Ovary (tissue), 9 donors: ENCODE results near the gene POPDC3. TPM values are rescaled to one million over a fixed set of nuclear protein-coding genes. Genes with fewer than 3 reads are reported as not detected.

Source experiments
- DNase-seq, 5 donors: peaks; one replicate each; pipeline ENCODE4 v3.0.0-alpha.2; 2019 to 2020
- H3K27ac ChIP-seq, 2 donors: fragments of 200-600 bp; one replicate each; pipeline versions ENCODE4 v1.5.1 to v1.8.0; 2019 to 2022
- H3K27me3 ChIP-seq: fragments of 200-600 bp; one replicate; pipeline ENCODE4 v1.8.0; 2022
- H3K36me3 ChIP-seq: fragments of 200-600 bp; sonication (generic); one replicate; pipeline ENCODE4 v1.5.1; 2019
- H3K4me1 ChIP-seq: one replicate; pipeline ENCODE4 v1.8.1; 2013; ENCODE audit warnings: mild to moderate bottlenecking, moderate library complexity; ENCODE audit not compliant: insufficient read depth
- H3K4me3 ChIP-seq: fragments of 200-600 bp; sonication (generic); one replicate; pipeline ENCODE4 v1.5.1; 2017
- H3K9me3 ChIP-seq, 2 donors: fragments of 200-600 bp in 1 of 2; sonication (generic) in 1 of 2; one replicate each; pipeline versions ENCODE4 v1.5.1 to v1.8.1; 2013 to 2019; ENCODE audit warnings: mild to moderate bottlenecking in 1 of 2, moderate library complexity in 1 of 2
- EP300 ChIP-seq: sonication (generic); formaldehyde crosslinking; IDR thresholded peaks from one replicate; pipeline ENCODE4 v1.6.1; 2017; ENCODE audit warnings: antibody characterized with exemption
- POLR2A ChIP-seq: fragments of 450-650 bp; IDR thresholded peaks from one replicate; pipeline ENCODE4 v1.6.1; 2017; ENCODE audit warnings: antibody characterized with exemption, mild to moderate bottlenecking, moderate library complexity
- WGBS, 3 donors: extraction: QIAGEN DNeasy Blood & Tissue Kit in 1 of 3; methylation state at CpG; one replicate each; pipeline versions ENCODE4 v1.1.5 to v1.1.7; 2013 to 2017; 5-methylcytosine and 5-hydroxymethylcytosine counted together
- intact Hi-C, 4 donors: fragments of 100-400 bp; cut with DNase I; formaldehyde crosslinking; loops; one replicate each; pipeline versions ENCODE4 v1.11.0 to v1.15.1; 2022 to 2023
- polyA plus RNA-seq, 2 donors: library from polyadenylated mRNA; stranded (reverse); fragments of 200-250 nt in 1 of 2; fragments of 350-450 nt in 1 of 2; fragmentation: Illumina TruSeq in 1 of 2; extraction: RNeasy Lipid Tissue Mini Kit (QIAGEN cat#74804) in 1 of 2; gene quantifications; one replicate each; pipeline ENCODE4 v1.2.3, GENCODE V29; 2013 to 2014
- total RNA-seq, 7 donors: library from RNA; depleted of rRNA in 2 of 7; stranded (reverse); fragments of >200 nt in 2 of 7; fragmentation: NEBNext Ultra II Directional in 3 of 7; extraction: Animal tissue kit (Norgen Biotek cat#: 25700) in 3 of 7; gene quantifications; one replicate each; pipeline versions ENCODE4 v1.1.0 to v1.2.4, GENCODE V29; 2016 to 2023
- TF ChIP-seq, protein P1 (sequence below), 3 donors: fragments of 450-650 bp in 2 of 3; fragments of 200-600 bp in 1 of 3; IDR thresholded peaks; one replicate each; pipeline versions ENCODE4 v1.5.1 to v1.8.0; 2016 to 2022; ENCODE audit warnings: antibody characterized with exemption in 3 of 3, mild to moderate bottlenecking in 1 of 3
- donor health status: DM: no; HTN: no; CAD: no; lungs with moderate emphysema.
- donor health status: DM: no; HTN: no; CAD: no.
- donor health status: Bipolar disorder and iron deficiency.
- donor health status: DM: yes; HTN: yes; CAD: no.
- donor health status: DM: no; HTN: no; CAD: no.
- donor health status: DM: yes; HTN: yes; CAD: no.

POPDC3 gene
- total and polyA plus RNA-seq, 9 donors = 0.15 to 3.1 (median 0.45) TPM; not detected in 6

DNA sequence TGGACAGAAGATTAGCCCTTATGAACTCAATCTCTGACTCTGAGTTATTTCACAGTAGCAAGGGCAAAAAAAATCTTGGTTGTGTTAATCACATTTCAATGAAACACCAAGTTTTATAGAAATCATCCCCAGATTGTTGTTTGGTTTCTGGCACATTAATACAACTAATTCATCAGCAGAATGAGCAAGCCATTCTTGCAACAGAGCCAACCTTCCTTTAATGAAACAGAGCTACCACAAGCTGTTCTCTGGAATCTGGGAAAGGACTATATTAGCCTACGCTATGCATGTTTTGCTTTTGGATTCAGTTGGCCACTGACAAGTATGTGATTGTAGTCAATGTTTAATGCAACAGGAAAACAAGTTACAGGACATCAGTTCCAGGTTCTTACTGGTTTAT, 13.8 kb upstream of the POPDC3 start:
- TF ChIP-seq POLR2A = no peak
- TF ChIP-seq EP300 = no peak
- TF ChIP-seq, protein P1, sequence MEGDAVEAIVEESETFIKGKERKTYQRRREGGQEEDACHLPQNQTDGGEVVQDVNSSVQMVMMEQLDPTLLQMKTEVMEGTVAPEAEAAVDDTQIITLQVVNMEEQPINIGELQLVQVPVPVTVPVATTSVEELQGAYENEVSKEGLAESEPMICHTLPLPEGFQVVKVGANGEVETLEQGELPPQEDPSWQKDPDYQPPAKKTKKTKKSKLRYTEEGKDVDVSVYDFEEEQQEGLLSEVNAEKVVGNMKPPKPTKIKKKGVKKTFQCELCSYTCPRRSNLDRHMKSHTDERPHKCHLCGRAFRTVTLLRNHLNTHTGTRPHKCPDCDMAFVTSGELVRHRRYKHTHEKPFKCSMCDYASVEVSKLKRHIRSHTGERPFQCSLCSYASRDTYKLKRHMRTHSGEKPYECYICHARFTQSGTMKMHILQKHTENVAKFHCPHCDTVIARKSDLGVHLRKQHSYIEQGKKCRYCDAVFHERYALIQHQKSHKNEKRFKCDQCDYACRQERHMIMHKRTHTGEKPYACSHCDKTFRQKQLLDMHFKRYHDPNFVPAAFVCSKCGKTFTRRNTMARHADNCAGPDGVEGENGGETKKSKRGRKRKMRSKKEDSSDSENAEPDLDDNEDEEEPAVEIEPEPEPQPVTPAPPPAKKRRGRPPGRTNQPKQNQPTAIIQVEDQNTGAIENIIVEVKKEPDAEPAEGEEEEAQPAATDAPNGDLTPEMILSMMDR (IDR thresholded peaks at IDR 0.05) = no peak
- intact Hi-C loops = no loop called here

DNA sequence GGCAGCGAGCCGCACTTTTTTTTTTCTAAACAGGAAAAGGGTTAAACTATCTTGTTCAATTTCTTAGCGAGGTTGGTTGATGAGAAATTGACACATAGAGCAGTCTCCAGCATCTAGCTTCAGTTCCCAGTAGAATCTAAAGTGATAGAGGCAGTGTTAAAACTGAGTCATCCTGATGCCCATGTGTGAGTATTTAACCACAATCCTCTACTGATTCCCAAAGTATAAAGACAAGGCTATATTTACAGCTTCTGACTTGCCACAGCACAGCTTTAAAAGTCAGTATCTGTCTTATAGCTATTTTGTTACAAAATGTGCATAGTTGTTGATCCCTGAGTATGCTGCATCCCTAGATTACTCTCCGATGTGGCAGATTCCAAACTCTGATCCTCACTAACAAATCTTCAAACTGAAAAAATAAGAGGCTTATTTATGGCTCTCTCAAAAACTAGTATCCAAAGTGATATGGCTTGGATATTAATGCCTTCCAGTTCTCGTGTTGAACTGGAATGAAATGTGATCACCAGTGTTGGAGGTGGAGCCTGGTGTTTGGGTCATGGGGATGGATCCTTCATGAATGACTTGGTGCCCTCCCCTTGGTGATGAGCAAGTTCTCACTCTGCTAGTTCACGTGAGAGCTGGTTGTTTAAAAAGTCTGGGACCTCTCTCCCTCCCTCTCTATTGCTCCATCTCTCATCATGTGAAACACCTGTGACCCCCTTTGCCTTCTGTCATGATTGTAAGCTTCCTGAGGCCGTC, 13.1 kb upstream of the POPDC3 start:
- intact Hi-C loops = no loop called here
- H3K36me3 ChIP-seq = no peaks in the 10 kb centered on the region
- no peak overlapping the region for H3K4me3 ChIP-seq
- 65 to 68% (median 67%) methylated on average over 7 of the region's 7 CpGs for WGBS, 3 donors
- H3K4me1 ChIP-seq = no peaks in the 10 kb centered on the region
- DNase-seq = no peak
- no peaks in the 10 kb centered on the region for H3K27me3 ChIP-seq
- no peaks in the 10 kb centered on the region for H3K9me3 ChIP-seq
- TF ChIP-seq EP300 (no peak), POLR2A (no peak)
- TF ChIP-seq, protein P1 (IDR thresholded peaks at IDR 0.05) = no peak
- no peak overlapping the region for H3K27ac ChIP-seq

More for the DNA sequence above, 13.8 kb upstream of the POPDC3 start:
- 32 to 60% (median 49%) methylated on average over 1 of the region's 1 CpG for WGBS, 3 donors
- Histone ChIP-seq H3K9me3 (no peaks in the 10 kb centered on the region), H3K4me1 (no peaks in the 10 kb centered on the region), H3K4me3 (no peak overlapping the region), H3K27me3 (no peaks in the 10 kb centered on the region), H3K36me3 (no peaks in the 10 kb centered on the region), H3K27ac (no peak overlapping the region)
- no peak for DNase-seq

DNA sequence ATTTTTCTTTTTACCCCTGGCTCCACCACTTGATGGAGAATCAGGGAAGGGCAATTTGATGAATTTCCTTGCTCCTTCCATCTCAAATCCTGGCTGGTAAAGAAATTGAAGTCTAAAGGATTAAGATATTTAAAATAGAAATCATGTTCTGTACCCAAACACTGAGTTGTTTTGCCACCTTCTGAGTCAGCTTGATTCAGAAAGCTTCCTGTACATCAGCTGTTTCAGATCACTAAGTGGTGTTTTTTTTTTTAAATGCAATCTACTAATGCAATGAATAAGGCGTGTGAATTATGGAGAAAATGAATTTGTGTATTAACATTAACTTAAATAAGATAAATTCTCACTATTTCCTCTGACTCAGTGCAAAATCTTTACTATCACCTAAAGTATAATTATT, 11.5 kb upstream of the POPDC3 start:
- intact Hi-C loops = no loop called here
- 38 to 59% (median 58%) methylated on average over 1 of the region's 1 CpG for WGBS, 3 donors

DNA sequence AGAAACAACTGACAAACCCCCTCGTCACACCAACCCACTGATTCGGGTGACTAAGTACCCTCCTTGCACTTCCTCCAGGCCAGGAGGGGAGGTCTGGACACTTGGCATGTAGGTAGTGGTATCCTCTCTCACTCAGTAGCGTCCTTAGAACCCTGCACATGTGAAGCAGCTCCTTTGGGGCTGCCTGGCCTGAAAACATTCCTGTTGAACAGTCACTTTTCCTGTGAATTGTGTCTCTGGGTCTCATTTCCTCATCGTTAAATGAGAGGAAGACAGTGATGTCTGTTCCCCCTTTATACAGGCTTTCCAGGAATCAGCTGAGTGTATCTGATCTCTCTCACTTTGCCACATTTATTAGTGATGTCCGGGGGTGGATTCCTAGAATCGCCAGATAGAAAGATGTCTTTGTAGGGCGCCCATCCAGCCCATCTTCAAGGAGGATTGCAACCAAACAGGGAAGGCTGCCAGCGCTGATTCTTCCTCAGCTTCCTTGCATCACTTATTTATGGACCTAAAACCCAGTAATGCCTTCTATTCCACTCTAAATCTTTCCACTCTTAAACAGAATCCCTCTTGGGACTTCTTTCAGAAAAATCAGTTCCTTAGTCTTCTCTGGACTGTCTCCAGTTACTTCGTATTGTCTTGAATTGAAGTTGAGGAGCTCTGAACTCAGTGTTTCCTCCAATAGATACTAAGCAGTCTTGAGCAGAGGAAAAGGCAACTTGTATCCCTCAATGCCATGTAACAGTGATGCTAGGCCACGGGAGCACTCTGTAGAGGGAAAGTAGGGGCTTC, 9.4 kb upstream of the POPDC3 start:
- no peak overlapping the region for H3K4me3 ChIP-seq
- intact Hi-C loops = no loop called here
- 71 to 79% (median 74%) methylated on average over 10 of the region's 10 CpGs for WGBS, 3 donors
- DNase-seq = no peak
- H3K4me1 ChIP-seq = no peaks in the 10 kb centered on the region
- no peak overlapping the region for H3K27ac ChIP-seq
- H3K9me3 ChIP-seq = no peaks in the 10 kb centered on the region
- no peaks in the 10 kb centered on the region for H3K27me3 ChIP-seq
- TF ChIP-seq EP300 (no peak), POLR2A (no peak)
- TF ChIP-seq, protein P1 (IDR thresholded peaks at IDR 0.05) = no peak
- H3K36me3 ChIP-seq = no peaks in the 10 kb centered on the region

More for the DNA sequence above, 11.5 kb upstream of the POPDC3 start:
- no peaks in the 10 kb centered on the region for H3K27me3 ChIP-seq
- no peak for TF ChIP-seq POLR2A
- no peak for TF ChIP-seq EP300
- TF ChIP-seq, protein P1 (IDR thresholded peaks at IDR 0.05) = no peak
- no peaks in the 10 kb centered on the region for H3K4me1 ChIP-seq
- no peak overlapping the region for H3K4me3 ChIP-seq
- H3K9me3 ChIP-seq = no peaks in the 10 kb centered on the region
- no peak for DNase-seq
- H3K36me3 ChIP-seq = no peaks in the 10 kb centered on the region
- no peak overlapping the region for H3K27ac ChIP-seq
